Ishikawa (cell line): Measurements from ENCODE around the gene MYBPC2.

Source experiments
- CEBPB ChIP-seq: IDR thresholded peaks from 2 replicates; pipeline ENCODE4 v1.6.1; 2012
- CREB1 ChIP-seq: IDR thresholded peaks from 2 replicates; pipeline ENCODE4 v1.6.1; 2012; ENCODE audit warnings: low read depth
- EGR1 ChIP-seq: IDR thresholded peaks from 2 replicates; pipeline ENCODE4 v1.6.1; 2012
- EP300 ChIP-seq: IDR thresholded peaks from 2 replicates; pipeline ENCODE4 v1.6.1; 2012; ENCODE audit warnings: borderline replicate concordance
- FOXM1 ChIP-seq: IDR thresholded peaks from 2 replicates; pipeline ENCODE4 v1.6.1; 2012; ENCODE audit warnings: low read depth, borderline replicate concordance
- NFIC ChIP-seq: IDR thresholded peaks from 2 replicates; pipeline ENCODE4 v1.6.1; 2012
- RAD21 ChIP-seq: IDR thresholded peaks from 2 replicates; pipeline ENCODE4 v1.6.1; 2012; ENCODE audit warnings: low read depth
- REST ChIP-seq: IDR thresholded peaks from 2 replicates; pipeline ENCODE4 v1.6.1; 2012; ENCODE audit warnings: low read depth, mild to moderate bottlenecking
- TAF1 ChIP-seq: IDR thresholded peaks from 2 replicates; pipeline ENCODE4 v1.6.1; 2012; ENCODE audit warnings: low read depth, mild to moderate bottlenecking
- TCF12 ChIP-seq: IDR thresholded peaks from 2 replicates; pipeline ENCODE4 v1.6.1; 2012; ENCODE audit warnings: low read depth
- TEAD4 ChIP-seq: IDR thresholded peaks from 2 replicates; pipeline ENCODE4 v1.6.1; 2012
- YY1 ChIP-seq: IDR thresholded peaks from 2 replicates; pipeline ENCODE4 v1.6.1; 2012; ENCODE audit warnings: low read depth
- ZBTB7A ChIP-seq: IDR thresholded peaks from 2 replicates; pipeline ENCODE4 v1.6.1; 2012; ENCODE audit warnings: low read depth
- TF ChIP-seq, protein P1 (sequence below): IDR thresholded peaks from 2 replicates; pipeline ENCODE4 v1.6.1; 2012
- TF ChIP-seq, protein P2 (sequence below): IDR thresholded peaks from 2 replicates; pipeline ENCODE4 v1.6.1; 2012

Gene MYBPC2

DNA sequence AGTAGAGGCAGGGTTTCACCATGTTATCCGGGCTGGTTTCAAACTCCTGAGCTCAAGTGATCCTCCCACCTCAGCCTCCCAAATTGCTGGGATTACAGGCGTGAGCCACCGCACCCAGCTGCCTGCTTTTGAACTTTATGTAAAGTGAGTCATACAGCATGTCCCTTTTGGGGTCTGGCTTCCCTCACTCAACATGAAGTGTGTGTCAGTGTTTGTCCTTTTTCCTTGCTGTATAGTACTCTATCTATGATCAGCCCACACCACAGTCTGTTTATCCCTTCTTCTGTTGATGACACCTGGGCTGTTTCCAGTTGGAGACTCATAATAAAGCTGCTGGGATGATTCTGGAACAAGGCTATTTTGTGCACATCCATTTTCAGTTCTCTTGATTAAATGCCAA is 11.9 kb upstream of the MYBPC2 start:
- no peak for TF ChIP-seq RAD21
- no peak for TF ChIP-seq ZBTB7A
- TF ChIP-seq CEBPB: no peak
- no peak for TF ChIP-seq TAF1
- no peak for TF ChIP-seq FOXM1
- TF ChIP-seq REST: no peak
- TF ChIP-seq, protein P1, sequence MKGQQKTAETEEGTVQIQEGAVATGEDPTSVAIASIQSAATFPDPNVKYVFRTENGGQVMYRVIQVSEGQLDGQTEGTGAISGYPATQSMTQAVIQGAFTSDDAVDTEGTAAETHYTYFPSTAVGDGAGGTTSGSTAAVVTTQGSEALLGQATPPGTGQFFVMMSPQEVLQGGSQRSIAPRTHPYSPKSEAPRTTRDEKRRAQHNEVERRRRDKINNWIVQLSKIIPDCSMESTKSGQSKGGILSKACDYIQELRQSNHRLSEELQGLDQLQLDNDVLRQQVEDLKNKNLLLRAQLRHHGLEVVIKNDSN: no peak
- no peak for TF ChIP-seq TEAD4
- no peak for TF ChIP-seq YY1
- TF ChIP-seq EGR1: no peak
- TF ChIP-seq, protein P2, sequence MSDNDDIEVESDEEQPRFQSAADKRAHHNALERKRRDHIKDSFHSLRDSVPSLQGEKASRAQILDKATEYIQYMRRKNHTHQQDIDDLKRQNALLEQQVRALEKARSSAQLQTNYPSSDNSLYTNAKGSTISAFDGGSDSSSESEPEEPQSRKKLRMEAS: no peak
- TF ChIP-seq CREB1: no peak
- no peak for TF ChIP-seq EP300
- no peak for TF ChIP-seq TCF12
- no peak for TF ChIP-seq NFIC

- TF ChIP-seq CREB1: no peak
- no peak for TF ChIP-seq TCF12
- TF ChIP-seq NFIC: no peak
- TF ChIP-seq, protein P1: no peak
- no peak for TF ChIP-seq REST
- no peak for TF ChIP-seq TAF1
- no peak for TF ChIP-seq EP300
- TF ChIP-seq, protein P2: no peak
- TF ChIP-seq ZBTB7A: no peak
- no peak for TF ChIP-seq RAD21
- no peak for TF ChIP-seq YY1
- TF ChIP-seq EGR1: no peak
- no peak for TF ChIP-seq CEBPB
- TF ChIP-seq TEAD4: no peak
- no peak for TF ChIP-seq FOXM1
Measured at GRCh38 chr19:50422397-50423278, 10.1 kb upstream of the MYBPC2 start.

- TF ChIP-seq, protein P1: no peak
- TF ChIP-seq TEAD4: no peak
- no peak; the same call in 1 of the 2 replicates for TF ChIP-seq REST
- TF ChIP-seq YY1: no peak
- TF ChIP-seq NFIC: no peak
- TF ChIP-seq CEBPB: no peak
- no peak for TF ChIP-seq TCF12
- no peak for TF ChIP-seq TAF1
- TF ChIP-seq FOXM1: no peak
- TF ChIP-seq EP300: no peak
- no peak for TF ChIP-seq EGR1
- no peak for TF ChIP-seq CREB1
- TF ChIP-seq RAD21: no peak
- TF ChIP-seq ZBTB7A: no peak
- TF ChIP-seq, protein P2: no peak
Measured at GRCh38 chr19:50423279-50424113, 9.2 kb upstream of the MYBPC2 start.
